ENCODE measurements around the gene CELA1.

GRCh38 chr12:51330186-51330585, 16.3 kb downstream of the CELA1 start:
- no peak for TF ChIP-seq ZNF274 (IDR thresholded peaks at IDR 0.05; ENCODE audit: low read depth, low read length)
- TF ChIP-seq YY1 (IDR thresholded peaks at IDR 0.05; ENCODE audit: insufficient read depth, insufficient read length) = no peak
- TF ChIP-seq SUZ12 (IDR thresholded peaks at IDR 0.05; ENCODE audit: extremely low read depth, insufficient read depth, insufficient read length) = no peak

Measured in NT2/D1 (cell line).